ENCODE data around the gene CFAP99.

The CFAP99 gene

DNA sequence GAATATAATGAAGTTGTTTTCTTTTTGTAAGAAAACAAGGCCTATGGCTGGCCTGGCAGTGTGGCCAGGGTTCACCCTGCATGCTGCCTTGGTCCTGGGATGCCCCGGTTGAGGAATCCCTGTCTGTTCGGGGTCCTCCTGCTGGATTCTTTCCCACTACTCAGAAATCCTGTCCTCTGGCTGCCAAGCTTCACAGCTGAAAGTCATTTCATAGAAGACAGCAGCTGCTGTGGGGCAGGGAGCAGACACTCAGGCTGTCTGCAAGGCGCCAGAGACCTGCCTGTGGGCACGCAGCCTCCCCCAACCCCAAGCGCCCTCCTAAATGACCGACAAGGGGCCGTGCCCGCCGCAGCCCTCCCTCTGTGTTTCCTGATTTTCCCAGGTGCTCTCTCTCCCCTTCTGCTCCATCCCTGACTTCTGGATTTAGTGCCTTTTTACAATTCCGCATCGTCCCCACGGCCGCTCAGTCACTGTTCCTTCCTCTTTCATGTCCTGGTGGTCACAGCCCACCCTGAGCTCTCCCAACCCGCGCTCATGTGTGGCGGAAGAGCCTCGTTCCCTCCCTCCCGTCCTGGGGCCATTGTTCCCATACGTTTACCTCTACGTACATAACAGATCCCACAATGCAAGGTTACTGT lies 27.9 kb upstream of the CFAP99 start:
- no peak for DNase-seq (ENCODE audit: low spot score)

DNA sequence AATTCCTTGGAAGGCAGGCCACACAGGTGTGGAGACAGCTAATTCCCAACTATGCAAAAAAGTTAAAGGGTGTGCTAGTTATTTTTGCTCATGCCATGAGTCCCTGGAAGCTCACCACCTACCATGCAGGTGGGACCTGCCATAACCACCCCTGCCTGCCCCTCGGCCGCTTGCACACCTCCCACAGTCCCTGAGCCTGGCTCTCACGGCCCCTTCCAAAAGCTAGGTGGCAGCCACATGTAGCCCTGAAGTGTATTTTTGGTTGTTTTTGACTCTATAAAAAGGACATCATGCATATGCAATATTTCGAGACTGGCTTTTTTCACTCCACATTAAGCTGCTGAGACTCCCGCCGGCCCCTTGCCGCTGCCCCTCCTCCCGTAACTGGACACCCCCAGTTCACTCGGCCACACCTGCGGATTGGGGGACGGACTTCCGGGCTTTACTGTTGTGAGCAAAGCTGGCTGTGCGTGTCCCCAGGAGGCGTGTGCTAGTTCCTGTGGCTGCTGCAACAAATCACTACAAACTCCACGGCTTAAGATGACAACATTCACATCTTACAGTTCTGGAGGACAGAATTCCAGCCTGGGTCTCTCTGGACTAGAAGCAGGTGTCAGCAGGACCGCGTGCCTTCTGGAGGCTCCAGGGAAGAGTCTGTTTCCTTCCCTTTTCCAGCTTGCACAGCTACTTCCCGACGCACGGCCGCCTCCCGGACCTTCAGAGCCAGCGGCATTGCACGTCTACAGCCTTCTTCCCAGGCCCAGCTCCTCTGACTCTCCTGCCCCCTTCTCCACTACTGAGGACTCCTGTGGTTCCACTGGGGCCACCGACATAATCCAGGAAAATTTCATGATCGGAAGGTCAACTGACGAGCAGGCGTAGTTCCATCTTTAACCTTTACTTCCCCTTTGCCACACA lies 25.1 kb upstream of the CFAP99 start:
- DNase-seq (ENCODE audit: low spot score) = peak; percentile 64

DNA sequence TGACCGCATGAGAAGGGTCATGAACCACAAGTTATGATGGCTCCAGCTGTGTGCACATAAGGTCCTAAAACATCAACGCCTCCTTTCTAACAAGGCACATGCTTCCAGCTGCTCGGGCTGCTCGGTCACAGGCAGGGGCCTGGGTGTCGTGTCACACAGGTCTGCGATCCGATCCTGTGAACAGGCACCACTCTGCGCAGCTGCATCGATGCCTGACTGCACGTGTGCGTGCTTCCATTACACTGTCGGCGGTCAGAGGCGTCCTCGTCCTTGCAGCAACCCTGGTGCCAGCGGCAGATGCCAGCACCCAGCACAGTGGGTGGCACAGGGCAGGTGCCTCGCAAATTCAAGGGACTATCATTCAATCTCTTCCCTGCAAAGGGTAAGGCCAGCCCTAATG lies 24.2 kb upstream of the CFAP99 start:
- no peak for DNase-seq (ENCODE audit: low spot score)

DNA sequence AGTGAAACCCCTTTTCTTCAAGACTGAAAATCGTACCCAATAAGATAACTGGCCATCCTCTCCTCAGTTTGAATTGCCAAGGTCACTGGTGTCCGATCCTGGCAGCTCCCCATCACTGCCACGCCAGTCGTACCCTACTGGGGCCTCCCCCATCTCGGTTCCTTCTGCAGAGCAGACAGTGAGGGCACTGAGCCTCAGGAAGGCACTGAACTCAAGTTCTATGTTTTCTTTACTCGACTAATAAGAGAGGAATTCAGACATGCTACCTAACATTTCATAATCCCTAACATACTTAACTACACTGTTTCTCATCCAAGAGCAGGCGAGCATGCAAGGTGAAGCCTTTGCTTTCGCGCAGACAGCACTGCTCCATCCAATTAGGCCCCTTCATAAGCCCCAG lies 23.7 kb upstream of the CFAP99 start:
- no peak for DNase-seq (ENCODE audit: low spot score)

DNA sequence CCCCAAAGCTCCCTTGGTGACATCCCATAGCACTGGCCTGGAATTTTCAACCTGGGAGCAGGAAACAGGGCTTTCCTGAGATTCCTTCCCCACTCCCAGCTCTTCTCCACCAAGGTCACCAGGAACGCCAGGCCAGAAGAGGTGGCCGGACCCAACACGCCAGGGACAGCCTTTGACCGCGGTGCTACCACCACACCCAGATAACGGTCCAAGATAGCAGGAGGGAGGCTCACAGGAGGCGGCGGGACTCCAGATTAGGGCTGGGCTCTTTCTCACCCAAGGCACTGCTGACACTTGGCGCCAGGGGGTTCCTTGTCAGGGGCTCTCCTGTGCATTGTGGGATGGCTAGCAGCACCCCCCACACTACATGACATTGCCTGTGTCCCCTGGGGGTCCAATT lies 23.2 kb upstream of the CFAP99 start:
- DNase-seq (ENCODE audit: low spot score) = no peak

DNA sequence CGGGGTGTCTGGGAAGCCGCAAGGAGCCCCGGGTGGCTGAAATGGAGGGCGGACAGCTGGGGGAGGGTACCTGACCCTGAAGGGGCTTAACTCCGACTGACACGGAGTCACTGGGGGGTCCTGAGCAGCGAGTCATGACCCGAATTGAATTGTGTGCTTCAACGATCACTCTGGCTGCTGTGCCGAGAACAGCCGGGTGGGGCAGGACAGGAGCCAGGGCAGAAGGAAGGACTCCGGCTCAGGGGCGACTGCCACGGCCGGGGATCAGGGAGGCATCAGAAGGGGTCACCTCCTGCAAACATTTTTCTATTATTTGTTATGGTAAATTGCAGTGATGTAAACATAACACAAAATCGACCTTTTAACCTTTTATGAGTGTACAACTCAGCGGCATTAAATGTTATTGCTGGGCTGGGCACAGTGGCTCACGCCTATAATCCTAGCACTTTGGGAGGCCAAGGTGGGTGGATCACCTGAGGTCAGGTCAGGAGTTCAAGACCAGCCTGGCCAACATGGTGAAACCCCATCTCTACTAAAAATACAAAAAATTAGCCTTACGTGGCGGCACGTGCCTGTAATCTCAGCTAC lies 21.9 kb upstream of the CFAP99 start:
- peak; percentile 57 for DNase-seq (ENCODE audit: low spot score)

DNA sequence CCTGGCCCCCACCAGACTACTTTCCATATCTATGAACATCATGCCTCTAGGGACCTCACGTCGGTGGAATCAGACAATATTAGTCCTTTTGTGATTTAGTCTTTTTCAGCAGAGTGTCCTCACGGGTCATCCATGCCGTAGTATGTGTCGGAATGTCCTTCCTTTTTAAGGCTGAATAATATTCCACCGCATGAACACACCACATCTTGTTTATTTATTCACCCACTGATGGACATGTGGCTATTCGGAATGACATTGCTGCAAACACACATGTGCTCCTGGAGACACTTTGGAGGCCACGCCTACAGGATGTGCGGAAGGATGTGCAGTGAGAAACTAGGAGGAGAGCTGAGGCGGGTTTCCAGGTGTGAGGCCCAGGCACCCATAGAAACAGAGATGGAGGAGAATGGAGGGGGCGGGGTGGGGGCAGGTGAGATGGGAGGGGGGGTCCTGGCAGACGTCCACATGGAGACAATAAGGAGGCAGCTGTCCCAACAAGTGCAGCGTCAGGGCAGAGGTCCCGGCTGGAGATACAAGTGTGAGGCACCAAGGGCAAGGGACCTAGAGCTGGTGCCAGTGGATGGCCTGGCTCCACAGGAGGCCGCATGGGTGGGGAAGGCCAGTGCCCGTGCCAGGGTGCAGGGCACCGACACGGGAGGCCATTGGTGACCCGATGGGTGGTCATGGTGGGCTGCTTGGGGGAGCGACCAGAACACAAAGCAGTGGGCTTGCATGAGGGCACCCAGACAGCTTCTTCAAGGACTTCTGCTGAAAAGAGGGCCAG lies 21.0 kb upstream of the CFAP99 start:
- no peak for DNase-seq (ENCODE audit: low spot score)

DNA sequence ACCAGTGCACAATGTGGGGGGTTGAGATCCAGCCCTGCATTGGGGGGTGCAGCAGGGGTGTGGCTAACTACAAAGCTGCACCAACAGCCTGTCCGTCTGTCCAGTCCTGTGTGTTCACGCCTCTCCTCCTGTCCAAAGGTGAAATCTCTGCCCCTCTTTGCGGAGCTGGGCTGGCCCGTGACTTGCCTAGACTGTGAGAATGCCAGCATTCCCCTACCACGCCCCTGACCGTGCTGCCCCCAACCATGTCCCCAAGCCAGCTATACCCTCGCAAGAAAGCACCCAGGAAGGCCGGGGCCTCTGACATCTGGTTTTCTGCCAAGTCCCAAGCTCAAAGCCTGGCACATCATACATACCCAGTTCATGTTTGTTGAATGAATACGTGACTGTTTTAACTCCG lies 19.5 kb upstream of the CFAP99 start:
- no peak for DNase-seq (ENCODE audit: low spot score)

DNA sequence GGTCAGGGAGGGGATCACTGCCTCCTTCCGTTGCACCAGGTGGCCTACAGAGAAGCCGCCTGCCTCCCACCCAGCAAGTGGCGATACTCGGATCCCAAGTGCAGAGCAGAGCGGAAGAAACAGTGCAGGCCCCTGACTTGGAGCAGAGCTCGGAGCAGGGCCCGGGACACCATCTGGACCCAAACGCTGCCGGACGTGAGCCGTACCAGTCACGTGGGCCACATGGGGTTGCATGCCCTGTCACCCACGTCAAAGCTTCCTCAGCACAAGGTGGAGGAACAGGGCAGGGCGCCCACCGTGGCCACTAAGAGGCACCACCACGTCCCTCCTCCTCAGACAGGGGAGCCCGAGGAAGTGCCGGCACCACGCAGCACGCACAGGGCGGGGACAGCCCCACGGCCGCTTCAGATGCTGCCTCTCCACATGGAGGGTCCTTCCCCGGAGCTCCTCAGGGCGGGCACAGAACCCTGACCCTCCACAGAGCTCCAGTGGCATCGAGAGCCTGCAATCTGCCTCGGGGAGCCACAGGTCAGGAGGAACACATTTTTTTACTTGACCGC lies 19.0 kb upstream of the CFAP99 start:
- DNase-seq (ENCODE audit: low spot score) = no peak

DNA sequence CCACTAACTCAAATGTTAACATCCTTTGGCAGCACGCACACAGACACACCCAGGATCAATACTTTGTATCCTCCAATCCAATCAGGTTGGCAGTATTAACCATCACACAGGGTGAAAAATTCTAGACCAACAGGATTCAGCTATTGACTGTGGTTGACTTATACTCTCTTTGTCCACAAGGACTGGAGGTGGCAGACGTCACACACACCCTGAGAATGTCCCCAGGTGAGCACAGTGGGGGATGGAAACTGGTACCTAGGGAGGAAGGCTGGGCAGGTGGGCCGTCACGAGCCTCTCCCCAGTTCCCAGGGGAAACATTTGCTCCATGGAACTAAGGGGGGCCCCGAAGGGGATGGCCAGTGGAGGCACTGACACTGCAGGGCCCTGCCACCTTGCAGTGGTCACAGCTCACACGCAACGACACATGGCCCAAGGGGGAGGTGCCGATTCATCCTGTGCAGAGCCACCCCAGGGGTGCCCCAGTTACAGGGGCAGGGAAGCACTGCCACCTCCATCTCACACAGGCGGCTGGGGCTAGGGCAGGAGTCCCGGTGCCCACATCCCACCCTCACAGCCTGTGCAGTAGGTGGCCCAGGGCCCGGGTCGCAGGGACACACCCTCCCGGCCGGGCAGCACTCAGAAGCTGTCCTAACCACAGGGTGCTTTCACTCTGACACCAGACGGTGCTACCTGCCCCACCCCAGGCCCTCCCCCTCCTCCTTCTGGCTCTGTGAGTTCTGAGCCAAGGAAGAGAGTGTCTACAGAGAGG lies 17.7 kb upstream of the CFAP99 start:
- no peak for DNase-seq (ENCODE audit: low spot score)

DNA sequence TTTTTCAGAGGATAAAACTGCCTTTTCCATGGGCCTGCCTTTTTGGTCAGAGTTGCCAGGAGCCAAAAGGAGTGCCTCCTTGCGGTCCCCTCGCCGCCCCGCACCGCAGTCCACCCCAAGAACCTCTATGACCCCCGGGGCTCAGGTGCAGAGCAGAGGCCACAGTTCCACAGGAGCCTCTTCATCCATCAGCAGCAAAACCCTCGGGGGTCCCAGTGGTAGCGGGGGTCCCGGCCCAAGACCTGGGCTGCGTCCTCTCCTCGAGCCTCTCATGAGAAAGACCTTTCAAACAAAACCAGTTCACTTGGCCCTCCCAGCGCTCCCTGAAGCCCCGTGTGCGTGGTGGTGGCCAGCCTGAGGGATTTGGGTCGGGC lies 17.2 kb upstream of the CFAP99 start:
- DNase-seq (ENCODE audit: low spot score) = no peak

DNA sequence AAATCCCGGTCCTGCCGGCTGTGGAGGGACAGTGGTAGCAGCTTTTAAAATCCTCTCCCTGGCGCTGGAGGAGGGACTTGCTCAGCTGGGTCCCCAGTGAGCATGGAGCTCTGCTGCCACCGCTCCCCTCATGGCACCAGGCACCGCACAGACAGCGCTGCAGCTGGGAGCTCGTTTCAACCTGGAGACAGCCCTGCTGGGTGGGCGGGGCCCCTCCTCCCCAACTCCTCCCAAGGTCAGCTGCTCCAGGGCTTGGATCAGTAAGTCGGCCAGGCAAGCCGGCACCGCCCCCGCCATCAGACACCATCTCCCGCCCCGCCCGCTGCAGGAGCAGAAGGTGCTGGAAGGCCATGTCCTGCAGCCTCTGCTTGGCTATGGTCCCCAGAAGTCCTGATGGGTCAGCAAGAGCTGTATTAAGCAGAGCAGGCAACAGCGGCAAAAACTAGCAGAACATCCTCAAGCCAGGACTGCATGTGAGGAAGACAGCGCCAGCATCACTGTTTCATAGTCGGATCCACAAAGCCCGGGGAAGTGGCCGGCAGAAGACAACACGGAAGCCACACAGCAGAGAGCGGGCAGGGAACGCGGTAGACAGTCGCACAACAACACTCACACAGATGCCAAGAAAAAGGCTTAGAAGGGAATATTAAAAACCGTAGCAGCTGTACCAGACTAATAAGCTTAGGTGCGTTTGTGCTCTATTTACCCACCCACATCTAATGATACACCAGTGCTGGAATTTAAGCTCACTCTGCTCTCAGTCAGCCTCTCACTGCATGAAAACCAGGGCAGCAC lies 16.5 kb upstream of the CFAP99 start:
- peak; percentile 84 for DNase-seq (ENCODE audit: low spot score)

DNA sequence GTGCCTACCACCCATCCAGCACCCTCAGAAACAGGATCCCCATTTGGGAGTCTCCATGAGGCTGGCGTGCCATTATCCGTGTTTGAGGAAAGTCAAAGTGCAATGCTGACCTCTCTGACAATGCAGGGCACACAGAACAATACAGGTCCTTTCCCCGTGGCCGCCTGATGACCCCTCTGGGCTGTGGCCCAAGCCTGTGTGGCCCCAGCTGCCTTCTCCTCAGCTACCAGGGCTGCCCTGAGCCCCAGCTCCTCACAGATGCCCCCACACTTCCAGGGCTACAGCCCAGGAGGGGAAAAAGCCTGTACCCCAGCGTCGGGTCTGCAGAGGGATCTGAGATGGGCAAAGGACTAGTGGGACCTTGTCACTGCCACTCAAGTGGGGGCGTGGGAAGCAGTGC lies 15.8 kb upstream of the CFAP99 start:
- DNase-seq (ENCODE audit: low spot score) = no peak

DNA sequence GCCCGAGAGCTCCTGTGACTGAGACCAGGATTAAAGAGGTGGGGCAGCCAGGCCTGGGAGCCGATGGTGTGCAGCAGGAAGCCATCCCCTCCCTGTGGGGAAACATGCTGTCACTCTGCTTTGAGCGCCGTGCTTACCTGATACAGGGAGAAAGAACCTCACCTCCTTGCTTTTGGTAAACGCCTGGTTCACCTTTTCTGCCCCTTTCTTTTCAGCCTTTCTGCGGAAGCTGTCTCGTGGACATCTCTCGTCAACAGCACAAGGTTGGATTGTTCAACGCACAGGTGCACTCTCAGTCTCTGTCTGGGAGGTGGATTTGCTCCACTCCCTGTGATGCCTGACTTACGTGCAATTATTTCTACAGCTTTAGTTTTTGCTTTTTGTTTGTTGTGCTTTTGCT lies 12.3 kb upstream of the CFAP99 start:
- DNase-seq (ENCODE audit: low spot score) = no peak

DNA sequence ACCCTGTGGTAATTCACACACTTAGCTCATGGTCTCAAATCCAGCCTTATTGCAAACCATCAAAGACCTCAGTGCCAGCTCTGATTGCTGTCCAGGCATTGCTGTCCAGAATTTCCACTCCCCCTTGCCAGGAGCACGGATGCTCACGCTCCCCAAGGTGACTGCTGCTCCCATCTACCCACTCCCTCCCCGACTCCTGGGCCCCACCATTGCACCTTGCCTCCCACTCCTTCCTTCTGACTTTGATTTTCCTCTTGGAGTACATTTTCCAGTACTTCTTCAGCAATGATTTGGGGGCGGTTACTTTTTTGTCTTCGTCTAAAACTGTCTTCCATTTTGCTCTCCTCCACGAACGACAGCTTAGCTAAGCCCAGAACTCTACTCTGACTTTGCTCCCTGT lies 11.8 kb upstream of the CFAP99 start:
- no peak for DNase-seq (ENCODE audit: low spot score)

DNA sequence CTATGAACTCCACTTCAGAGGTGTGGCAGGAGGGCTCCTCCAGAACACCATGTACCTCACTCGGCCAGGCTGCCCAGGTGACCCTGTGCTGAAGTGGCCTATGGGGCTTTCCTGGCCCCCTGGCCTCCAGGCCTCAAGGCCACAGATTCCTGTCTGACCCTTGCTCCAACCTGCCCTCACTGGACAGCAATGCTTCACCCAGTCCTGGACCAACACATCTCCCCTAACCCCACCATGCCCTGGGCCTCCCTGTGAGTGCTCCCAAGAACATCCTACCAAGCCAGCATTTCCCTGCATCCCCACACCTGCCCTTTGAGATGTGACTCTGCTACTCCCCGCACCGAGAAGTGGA lies 10.8 kb upstream of the CFAP99 start:
- no peak for DNase-seq (ENCODE audit: low spot score)

DNA sequence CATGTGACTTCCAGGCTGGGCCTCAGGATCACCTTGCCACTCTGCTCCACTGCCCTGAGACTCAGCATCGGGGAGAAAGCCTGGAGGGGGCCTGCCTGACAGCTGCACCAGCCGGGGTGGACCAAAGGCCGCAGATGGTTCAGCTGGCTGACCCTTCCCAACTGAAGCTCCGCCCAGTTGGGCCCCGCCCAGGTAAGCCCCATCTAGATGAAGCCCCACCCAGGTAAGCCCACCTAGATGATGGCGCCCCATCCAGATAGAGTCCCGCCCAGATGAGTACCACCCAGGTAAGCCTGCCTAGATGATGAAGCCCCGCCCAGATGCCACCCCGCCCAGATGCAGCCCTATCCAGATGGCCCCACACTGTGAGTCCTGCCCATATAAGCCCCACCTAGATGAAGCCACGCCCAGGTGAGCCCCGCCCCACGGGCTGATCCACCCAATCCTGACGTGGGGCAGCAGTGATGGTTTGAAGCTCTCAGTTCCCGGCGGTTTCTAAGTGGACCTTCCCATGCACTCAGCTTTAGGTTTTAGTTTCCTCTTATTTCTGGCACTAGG lies 10.3 kb upstream of the CFAP99 start:
- no peak for DNase-seq (ENCODE audit: low spot score)

DNA sequence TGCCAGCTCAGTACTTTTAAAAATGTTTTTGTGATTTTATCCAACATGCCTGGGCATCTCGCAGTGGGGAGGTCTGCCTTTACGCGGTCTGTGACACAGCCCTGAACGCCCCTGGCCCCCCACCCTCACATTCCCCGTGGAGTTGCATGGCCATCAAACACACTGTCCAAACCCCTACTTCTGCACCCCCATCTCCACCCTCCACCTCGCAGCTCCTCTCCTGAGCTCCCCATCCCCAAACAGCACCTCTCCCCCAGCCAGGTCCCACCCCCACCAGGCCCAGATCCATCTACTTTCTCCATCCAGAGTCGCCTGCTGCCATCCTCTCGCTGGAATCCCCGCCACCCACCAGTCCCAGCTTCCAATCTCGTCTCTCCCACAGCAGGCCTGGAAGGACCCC lies 9.8 kb upstream of the CFAP99 start:
- DNase-seq (ENCODE audit: low spot score) = no peak

DNA sequence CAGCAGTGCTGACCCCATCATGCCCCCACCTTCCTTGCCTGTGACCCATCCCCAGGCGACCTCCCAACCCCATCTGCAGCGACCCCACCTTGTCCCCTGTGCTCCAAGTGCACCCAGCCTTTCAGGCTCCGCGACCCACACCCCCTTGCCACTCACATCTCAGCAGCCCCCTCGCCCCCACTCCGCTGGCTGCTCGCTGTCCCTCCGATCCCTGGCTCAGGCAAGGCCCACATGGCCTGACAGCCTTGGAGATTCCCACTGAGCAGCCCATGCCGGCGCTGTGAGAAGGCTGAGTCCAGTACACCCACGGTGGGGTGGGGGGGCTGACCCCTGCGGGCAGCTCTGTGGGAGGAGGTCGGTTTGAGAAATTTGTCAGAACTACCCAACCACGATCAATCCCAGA lies 9.4 kb upstream of the CFAP99 start:
- no peak for DNase-seq (ENCODE audit: low spot score)

DNA sequence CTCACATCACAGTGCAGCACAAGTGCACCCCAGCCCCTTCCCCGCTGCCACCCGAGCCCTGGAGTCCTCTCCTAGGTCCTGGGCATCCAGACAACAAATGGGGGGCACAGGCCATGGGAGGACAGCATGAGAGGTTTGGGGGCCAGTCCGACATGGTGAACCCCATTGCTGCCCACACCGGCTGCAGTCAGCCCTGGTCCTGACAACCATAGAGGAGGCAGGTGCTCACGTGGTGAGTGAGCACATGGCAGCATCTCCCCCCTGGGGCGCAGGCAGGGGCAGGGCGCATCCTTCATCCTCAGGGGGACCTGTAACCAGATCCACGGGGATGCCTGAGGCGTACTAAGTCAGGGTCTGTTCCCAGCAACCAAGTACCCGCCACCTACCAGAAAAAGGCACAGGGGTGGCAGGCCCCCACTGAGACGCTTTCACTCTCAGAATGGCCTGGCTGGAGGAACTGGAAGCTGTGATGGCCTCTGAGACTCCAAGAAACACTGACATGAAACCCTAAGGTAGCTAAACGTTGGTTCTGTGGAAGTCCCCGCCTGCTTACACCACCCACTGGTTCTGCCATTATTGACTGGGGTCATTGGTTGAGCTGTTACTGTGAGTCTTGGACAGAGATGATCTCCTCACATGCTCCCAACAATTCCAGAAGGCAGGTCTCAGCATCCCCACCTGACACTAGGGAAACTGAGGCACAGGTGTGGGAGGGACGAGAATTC lies 6.8 kb upstream of the CFAP99 start:
- DNase-seq (ENCODE audit: low spot score) = no peak
